DND-41 (cell line): ENCODE measurements around the gene FAXDC2.

Experiments
- CTCF ChIP-seq: IDR thresholded peaks from 2 replicates; pipeline ENCODE4 v1.5.1; 2012; ENCODE audit warnings: borderline replicate concordance, low read length, moderate library complexity, mild to moderate bottlenecking; ENCODE audit not compliant: poor library complexity, severe bottlenecking; ENCODE audit errors: extremely low read depth
- EZH2 ChIP-seq: IDR thresholded peaks from 3 replicates; pipeline ENCODE4 v1.6.1; 2012; ENCODE audit warnings: borderline replicate concordance, low read depth, mild to moderate bottlenecking, moderate library complexity, low read length, inconsistent platforms; ENCODE audit not compliant: severe bottlenecking

- TF ChIP-seq CTCF (no peak), EZH2 (no peak)
These were observed 26.3 kb downstream of the FAXDC2 start for GRCh38 chr5:154824070-154824469.
